Adipocyte (in vitro differentiated cells): ENCODE measurements around the gene SCAP.
A peak's percentile ranks its signal among the peaks of the same experiment; 100 is the strongest.
"Not testable (repeated sequence)": the region's sequence is repeated elsewhere in the genome, so short reads cannot be mapped to it uniquely, and the experiment has no call there.

Source experiments
- DNase-seq: peaks from one replicate; pipeline ENCODE4 v3.0.0-alpha.2; 2015; ENCODE audit warnings: low read depth
- H3K27me3 ChIP-seq: replicated peaks from 2 replicates; pipeline ENCODE4 v1.7.0; 2013; ENCODE audit warnings: mild to moderate bottlenecking, low read length, moderate library complexity; ENCODE audit not compliant: control insufficient read depth, insufficient read depth
- H3K36me3 ChIP-seq: 2 replicates; pipeline ENCODE4 v1.7.0; 2013; ENCODE audit warnings: low read length, mild to moderate bottlenecking, moderate library complexity; ENCODE audit not compliant: control insufficient read depth, insufficient read depth, severe bottlenecking
- H3K4me1 ChIP-seq: 2 replicates; pipeline ENCODE4 v1.7.0; 2013; ENCODE audit warnings: mild to moderate bottlenecking, low read length, moderate library complexity; ENCODE audit not compliant: control insufficient read depth, insufficient read depth
- H3K4me3 ChIP-seq: 2 replicates; pipeline ENCODE4 v1.7.0; 2013; ENCODE audit warnings: mild to moderate bottlenecking, low read length, moderate library complexity
- H3K9ac ChIP-seq: 2 replicates; pipeline ENCODE4 v1.7.0; 2013; ENCODE audit warnings: mild to moderate bottlenecking, low read length, moderate library complexity
- H3K9me3 ChIP-seq: 2 replicates; pipeline ENCODE4 v1.7.0; 2013; ENCODE audit warnings: mild to moderate bottlenecking, low read length, moderate library complexity; ENCODE audit not compliant: control insufficient read depth

SCAP gene

GRCh38 chr3:47475570-47476329, at the start of gene SCAP:
Gene SCAP (minus strand): TSS chr3:47475941. CDS start chr3:47442993, 32,948 bp downstream.
- H3K4me3 ChIP-seq, result peak within 1 kb of the TSS; percentile 99
- peak within 1 kb of the TSS; percentile 96 for H3K9ac ChIP-seq
- no peaks in the 10 kb centered on the region for H3K27me3 ChIP-seq
- H3K9me3 ChIP-seq, result no peaks in the 10 kb centered on the region
- peaks cover 21% of the 10 kb centered on the region for H3K4me1 ChIP-seq
- H3K36me3 ChIP-seq, result no peaks in the 10 kb centered on the region
- peak; percentile 91 for DNase-seq

DNA sequence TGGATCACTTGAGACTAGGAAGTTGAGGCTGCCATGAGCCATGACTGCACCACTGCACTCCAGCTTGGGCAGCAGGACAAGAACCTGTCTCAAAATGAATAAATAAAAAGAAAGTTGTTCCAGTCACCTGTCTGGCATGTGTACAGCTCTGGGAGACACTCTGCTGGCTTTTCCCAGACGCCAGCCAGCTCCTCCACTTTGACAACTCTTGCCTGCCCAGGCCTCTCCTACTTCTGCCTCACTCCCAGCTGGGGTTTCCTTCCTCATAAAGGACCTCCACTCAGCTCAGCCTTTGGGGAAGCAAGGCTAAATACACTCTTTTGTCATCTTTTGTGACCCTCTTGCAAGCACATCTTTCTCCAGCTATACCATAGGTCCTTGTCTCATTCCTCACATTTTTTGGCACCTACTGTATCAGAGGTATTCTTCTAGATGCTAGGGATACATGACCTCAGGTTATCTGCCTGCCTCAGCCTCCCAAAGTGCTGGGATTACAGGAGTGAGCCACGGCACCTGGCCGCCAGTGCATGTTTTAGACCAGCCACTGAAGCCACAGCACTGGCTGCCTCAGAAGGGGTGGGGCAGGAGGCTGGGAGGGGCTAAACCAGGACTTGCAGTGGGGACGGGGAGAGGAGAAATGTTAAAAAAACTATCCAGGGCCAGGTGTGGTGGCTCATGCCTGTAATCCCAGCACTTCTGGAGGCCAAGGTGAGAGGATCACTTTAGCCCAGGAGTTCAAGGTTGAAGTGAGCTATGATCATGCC, 47.8 kb upstream of the SCAP start:
- H3K36me3 ChIP-seq, result no peaks in the 10 kb centered on the region
- H3K4me3 ChIP-seq, result no peak overlapping the region
- DNase-seq, result no peak
- no peak overlapping the region for H3K9ac ChIP-seq
- no peaks in the 10 kb centered on the region for H3K9me3 ChIP-seq
- peaks cover 4% of the 10 kb centered on the region for H3K4me1 ChIP-seq
- H3K27me3 ChIP-seq, result peaks cover 8% of the 10 kb centered on the region

DNA sequence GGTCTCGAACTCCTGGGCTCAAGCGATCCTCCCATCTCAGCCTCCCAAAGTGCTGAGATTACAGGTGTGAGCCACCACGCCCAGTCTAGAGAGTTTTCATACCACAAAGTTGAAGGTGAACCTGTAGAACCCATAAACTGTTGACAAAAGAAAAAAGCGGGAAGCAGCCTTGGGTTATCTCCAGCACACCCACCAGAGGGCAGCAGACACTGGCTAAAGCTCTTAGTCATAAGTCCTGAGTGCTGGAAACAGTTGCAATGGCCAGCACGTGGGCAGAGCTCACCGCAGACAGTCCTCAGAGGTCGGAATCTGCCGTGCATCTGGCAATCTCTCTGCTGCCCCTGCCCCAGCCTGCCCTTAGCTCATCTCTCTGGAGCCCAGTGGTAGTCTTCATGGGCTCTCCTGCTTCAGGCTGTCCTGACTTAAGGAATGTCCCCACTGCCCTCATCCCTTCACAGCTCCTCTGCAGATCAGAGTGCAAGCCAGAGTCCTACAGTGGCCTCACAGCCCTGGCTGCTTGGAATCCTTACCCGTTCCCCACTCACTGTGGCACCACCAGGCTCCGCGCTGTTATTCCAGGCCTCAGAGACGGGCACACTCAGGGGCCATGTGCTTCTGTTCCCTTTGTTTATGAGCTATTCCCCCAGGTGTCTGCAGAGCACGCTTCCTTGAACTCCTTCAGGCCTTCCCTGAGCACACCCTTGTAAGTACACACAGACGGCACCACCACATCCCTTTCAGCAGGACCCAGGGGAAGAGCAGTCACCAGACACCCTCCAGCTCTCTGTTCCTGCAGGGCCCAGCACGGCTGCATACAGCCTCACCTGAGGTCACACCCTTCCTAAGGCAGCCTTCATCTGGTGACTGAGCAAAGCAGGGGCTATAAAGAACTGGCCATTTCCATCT, 46.6 kb upstream of the SCAP start:
- Histone ChIP-seq H3K36me3 (no peaks in the 10 kb centered on the region), H3K9ac (no peak overlapping the region), H3K4me1 (peaks cover 4% of the 10 kb centered on the region), H3K4me3 (no peak overlapping the region), H3K9me3 (no peaks in the 10 kb centered on the region), H3K27me3 (peaks cover 11% of the 10 kb centered on the region)
- peak; percentile 93 for DNase-seq

- peaks cover 6% of the 10 kb centered on the region for H3K4me1 ChIP-seq
- peaks cover 11% of the 10 kb centered on the region for H3K27me3 ChIP-seq
- H3K9ac ChIP-seq, result no peak overlapping the region
- no peaks in the 10 kb centered on the region for H3K36me3 ChIP-seq
- H3K4me3 ChIP-seq, result no peak overlapping the region
- H3K9me3 ChIP-seq, result no peaks in the 10 kb centered on the region
- DNase-seq, result no peak
These were observed 45.0 kb upstream of the SCAP start for GRCh38 chr3:47520756-47521155.

GRCh38 chr3:47517937-47518336, 42.2 kb upstream of the SCAP start:
- no peak for DNase-seq
- Histone ChIP-seq H3K9me3 (no peaks in the 10 kb centered on the region), H3K9ac (no peak overlapping the region), H3K4me3 (no peak overlapping the region), H3K36me3 (no peaks in the 10 kb centered on the region), H3K4me1 (peaks cover 9% of the 10 kb centered on the region), H3K27me3 (peaks cover 3% of the 10 kb centered on the region)

DNA sequence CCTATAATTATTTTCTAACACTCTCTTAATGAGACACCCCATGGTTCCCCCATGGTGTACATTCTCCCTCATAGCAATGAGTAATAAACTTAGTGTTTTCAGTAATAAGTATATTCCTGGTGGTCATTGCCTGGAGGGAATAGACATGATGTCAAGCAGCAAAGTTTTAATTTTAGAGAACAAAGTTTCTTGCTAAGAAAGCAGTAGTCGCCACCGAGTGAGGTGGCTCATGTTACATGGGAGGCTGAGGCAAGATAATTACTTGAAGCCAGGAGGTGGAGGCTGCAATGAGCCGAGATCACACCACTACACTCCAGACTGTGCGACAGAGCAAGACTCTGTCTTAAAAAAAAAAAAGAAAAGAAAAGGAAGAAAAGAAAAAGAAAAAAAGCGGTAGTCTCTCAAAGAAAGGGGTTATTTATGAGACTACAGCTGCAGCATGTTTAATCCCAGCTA, 40.2 kb upstream of the SCAP start:
- peaks cover 1% of the 10 kb centered on the region for H3K36me3 ChIP-seq
- no peak for DNase-seq
- H3K4me3 ChIP-seq, result no peak overlapping the region
- no peaks in the 10 kb centered on the region for H3K9me3 ChIP-seq
- H3K9ac ChIP-seq, result no peak overlapping the region
- peaks cover 3% of the 10 kb centered on the region for H3K27me3 ChIP-seq
- peaks cover 16% of the 10 kb centered on the region for H3K4me1 ChIP-seq

DNA sequence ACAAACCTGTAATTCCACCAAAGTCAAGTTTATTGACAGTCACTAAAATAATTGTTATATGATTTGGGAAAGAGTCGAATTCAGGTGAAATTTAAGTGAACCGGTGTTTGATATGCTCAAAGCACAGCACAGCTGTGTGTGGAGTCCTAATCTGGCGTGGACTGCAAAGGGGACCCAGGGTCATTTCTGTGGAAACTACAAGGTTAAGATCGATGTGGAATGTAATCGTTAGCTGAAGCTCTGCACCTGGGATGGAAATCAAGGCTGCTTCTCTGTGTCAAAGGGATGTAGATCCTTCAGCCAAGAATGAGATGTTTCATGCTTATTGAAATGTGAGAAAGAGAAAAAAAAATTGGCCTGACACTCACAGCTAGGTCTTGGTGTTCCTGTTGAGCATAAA, 39.4 kb upstream of the SCAP start:
- Histone ChIP-seq H3K27me3 (peaks cover 3% of the 10 kb centered on the region), H3K9ac (no peak overlapping the region), H3K9me3 (no peaks in the 10 kb centered on the region), H3K36me3 (peaks cover 9% of the 10 kb centered on the region), H3K4me3 (no peak overlapping the region), H3K4me1 (peaks cover 16% of the 10 kb centered on the region)
- no peak for DNase-seq

DNA sequence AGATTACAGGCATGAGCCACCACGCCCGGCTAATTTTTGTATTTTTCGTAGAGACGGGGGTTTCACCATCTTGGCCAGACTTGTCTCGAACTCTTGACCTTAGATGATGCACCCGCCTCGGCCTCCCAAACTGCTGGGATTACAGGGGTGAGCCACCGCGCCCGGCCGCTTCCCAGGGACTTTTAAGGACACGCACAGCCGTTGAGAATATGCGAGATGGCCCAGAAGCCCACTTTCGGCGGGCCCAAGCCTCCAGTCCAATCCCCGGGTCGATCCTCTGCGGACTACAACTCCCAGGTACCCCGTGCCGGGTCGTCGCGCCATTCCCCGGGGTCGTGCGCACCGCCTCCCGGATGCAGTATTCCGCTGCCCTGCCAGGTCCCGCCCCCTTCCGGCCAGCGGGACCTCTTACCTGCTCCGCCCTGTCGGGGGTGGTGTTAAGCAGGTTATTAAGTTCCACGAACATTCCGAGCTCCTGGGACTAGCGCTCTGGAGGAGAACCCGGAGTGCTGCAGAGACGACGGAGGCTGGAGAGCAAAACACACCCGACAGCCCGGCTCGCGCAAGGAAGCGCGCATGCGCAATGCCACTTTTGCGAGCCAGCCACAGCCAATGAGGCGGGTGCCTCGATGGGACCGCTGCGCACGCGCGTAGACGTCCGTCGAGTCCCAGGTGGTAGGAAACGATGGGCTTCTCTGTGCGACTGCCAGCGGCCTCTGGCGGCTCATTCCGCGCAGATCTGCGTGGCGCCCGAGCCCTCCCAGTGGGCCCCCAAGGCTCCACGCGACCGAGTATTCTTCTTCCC, 37.6 kb upstream of the SCAP start, which contains the start of gene ELP6:
Gene ELP6, minus strand, starts transcription at position 588 of the 805 bp plus-strand sequence. Its CDS starts 122 bp downstream, at position 466.
- DNase-seq, result peak; percentile 98
- Histone ChIP-seq H3K9ac (peak within 1 kb of the TSS; percentile 96), H3K4me1 (peaks cover 16% of the 10 kb centered on the region)

GRCh38 chr3:47512416-47513124, 36.8 kb upstream of the SCAP start:
- DNase-seq, result peak; percentile 43
- Histone ChIP-seq H3K9ac (peak overlapping the region; percentile 96), H3K36me3 (peaks cover 23% of the 10 kb centered on the region), H3K4me3 (peak overlapping the region; percentile 92), H3K27me3 (no peaks in the 10 kb centered on the region), H3K9me3 (no peaks in the 10 kb centered on the region), H3K4me1 (peaks cover 16% of the 10 kb centered on the region)

More for the DNA sequence above, 37.6 kb upstream of the SCAP start, which contains the start of gene ELP6:
- Histone ChIP-seq H3K9me3 (no peaks in the 10 kb centered on the region), H3K27me3 (peaks cover 3% of the 10 kb centered on the region), H3K4me3 (peak within 1 kb of the TSS; percentile 92), H3K36me3 (peaks cover 20% of the 10 kb centered on the region)

DNA sequence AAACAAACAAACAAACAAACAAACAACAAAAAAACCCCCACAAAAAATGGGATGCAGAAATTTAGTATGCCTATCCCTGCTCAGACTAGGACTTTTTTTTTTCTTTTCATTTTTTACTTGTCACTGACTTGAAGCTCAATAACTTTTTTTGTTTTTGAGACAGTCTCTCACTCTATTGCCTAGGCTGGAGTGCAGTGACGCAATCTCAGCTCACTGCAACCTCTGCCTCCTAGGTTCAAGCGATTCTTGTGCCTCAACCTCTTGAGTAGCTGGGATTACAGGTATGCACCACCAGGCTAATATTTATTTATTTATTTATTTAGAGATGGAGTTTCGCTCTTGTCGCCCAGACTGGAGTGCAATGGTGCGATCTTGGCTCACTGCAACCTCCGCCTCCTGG, 29.5 kb upstream of the SCAP start:
- H3K36me3 ChIP-seq, result peaks cover 54% of the 10 kb centered on the region
- not testable (repeated sequence) for H3K4me3 ChIP-seq, DNase-seq, H3K9me3 ChIP-seq, H3K9ac ChIP-seq, H3K27me3 ChIP-seq, H3K4me1 ChIP-seq
